Hepatocyte (in vitro differentiated cells): Measurements from ENCODE around the gene PTPN3. TPM values are rescaled to one million over a fixed set of nuclear protein-coding genes. Genes with fewer than 3 reads are reported as not detected.

Experiments used
- DNase-seq: peaks from one replicate; pipeline ENCODE4 v3.0.0-alpha.2; 2016; ENCODE audit warnings: low spot score
- H2AFZ ChIP-seq: fragments of 200-600 bp; sonication (generic); 2 replicates; pipeline ENCODE4 v1.6.0; 2016; ENCODE audit warnings: antibody characterized with exemption, mild to moderate bottlenecking
- H3K27ac ChIP-seq: fragments of 200-600 bp; sonication (generic); 2 replicates; pipeline ENCODE4 v1.5.1; 2016; ENCODE audit warnings: mild to moderate bottlenecking
- H3K27me3 ChIP-seq: fragments of 200-600 bp; sonication (generic); 2 replicates; pipeline ENCODE4 v1.6.1; 2016
- H3K36me3 ChIP-seq: fragments of 200-600 bp; sonication (generic); replicated peaks from 2 replicates; pipeline ENCODE4 v1.5.1; 2016; ENCODE audit warnings: low read depth; ENCODE audit not compliant: insufficient read depth
- H3K4me1 ChIP-seq: fragments of 200-600 bp; sonication (generic); 2 replicates; pipeline ENCODE4 v1.5.1; 2016; ENCODE audit warnings: mild to moderate bottlenecking, moderate library complexity; ENCODE audit not compliant: insufficient read depth
- H3K4me2 ChIP-seq: fragments of 200-600 bp; sonication (generic); 2 replicates; pipeline ENCODE4 v1.6.0; 2016
- H3K4me3 ChIP-seq: fragments of 200-600 bp; sonication (generic); 2 replicates; pipeline ENCODE4 v1.5.1; 2016; ENCODE audit warnings: mild to moderate bottlenecking
- H3K79me2 ChIP-seq: fragments of 200-600 bp; sonication (generic); 2 replicates; pipeline ENCODE4 v1.6.0; 2017; ENCODE audit warnings: mild to moderate bottlenecking
- H3K9me2 ChIP-seq: fragments of 200-600 bp; sonication (generic); replicated peaks from 2 replicates; pipeline ENCODE4 v1.6.0; 2017; ENCODE audit warnings: mild to moderate bottlenecking; ENCODE audit not compliant: insufficient read depth
- H3K9me3 ChIP-seq: fragments of 200-600 bp; sonication (generic); 2 replicates; pipeline ENCODE4 v1.5.1; 2016; ENCODE audit warnings: low read depth, mild to moderate bottlenecking
- H4K20me1 ChIP-seq: fragments of 200-600 bp; sonication (generic); 2 replicates; pipeline ENCODE4 v1.6.0; 2016; ENCODE audit warnings: mild to moderate bottlenecking; ENCODE audit not compliant: insufficient read depth, poor library complexity, severe bottlenecking
- CTCF ChIP-seq: fragments of 200-600 bp; sonication (generic); IDR thresholded peaks from 2 replicates; pipeline ENCODE4 v1.5.1; 2016; ENCODE audit warnings: antibody characterized with exemption, mild to moderate bottlenecking; ENCODE audit not compliant: poor library complexity
- EZH2 ChIP-seq: fragments of 200-600 bp; sonication (generic); IDR thresholded peaks from 2 replicates; pipeline ENCODE4 v1.6.1; 2016; ENCODE audit warnings: antibody characterized with exemption, mild to moderate bottlenecking, borderline replicate concordance
- EZH2phosphoT487 ChIP-seq: fragments of 200-600 bp; sonication (generic); IDR thresholded peaks from one replicate; pipeline ENCODE4 v1.6.1; 2018; ENCODE audit warnings: antibody characterized with exemption, mild to moderate bottlenecking, low read depth, moderate library complexity; ENCODE audit not compliant: unreplicated experiment, severe bottlenecking
- WGBS: methylation state at CpG from one replicate; pipeline ENCODE4 v1.1.6; 2016; ENCODE audit warnings: low lambda C conversion rate; ENCODE audit errors: missing lambda C conversion rate; 5-methylcytosine and 5-hydroxymethylcytosine counted together
- polyA plus RNA-seq: library from polyadenylated mRNA; unstranded; fragments of >200 nt; fragmentation: Nextera tagmentation; extraction: Ambion mirVana; gene quantifications from 2 replicates; pipeline ENCODE4 v1.2.1, GENCODE V29; 2016
- total RNA-seq: library from RNA; depleted of rRNA; stranded (reverse); fragments of >200 nt; gene quantifications from 2 replicates; pipeline ENCODE4 v1.2.3, GENCODE V29; 2014

The PTPN3 gene
- total and polyA plus RNA-seq, 2 experiments from 2014 or later = 4.4 to 12.1 TPM

- no peak overlapping the region for H3K27ac ChIP-seq
- no peaks in the 10 kb centered on the region for H4K20me1 ChIP-seq
- no peak overlapping the region for H2AFZ ChIP-seq
- no peak overlapping the region for H3K4me2 ChIP-seq
- H3K27me3 ChIP-seq = no peaks in the 10 kb centered on the region
- no peaks in the 10 kb centered on the region for H3K4me1 ChIP-seq
- WGBS = 78% methylated on average over 6 of the region's 6 CpGs
- no peak for DNase-seq
- no peak overlapping the region for H3K4me3 ChIP-seq
- H3K9me2 ChIP-seq = no peaks in the 10 kb centered on the region
- H3K36me3 ChIP-seq = no peaks in the 10 kb centered on the region
- no peaks in the 10 kb centered on the region for H3K9me3 ChIP-seq
- TF ChIP-seq EZH2 = no peak
- TF ChIP-seq CTCF = no peak
- TF ChIP-seq EZH2phosphoT487 = no peak
- H3K79me2 ChIP-seq = no peaks in the 10 kb centered on the region
Measured at GRCh38 chr9:109522106-109522505, 24.0 kb upstream of the PTPN3 start.

GRCh38 chr9:109520475-109521132, 22.5 kb upstream of the PTPN3 start:
- Histone ChIP-seq H3K9me2 (no peaks in the 10 kb centered on the region), H3K4me1 (no peaks in the 10 kb centered on the region), H3K27me3 (no peaks in the 10 kb centered on the region), H3K36me3 (no peaks in the 10 kb centered on the region), H2AFZ (no peak overlapping the region), H3K9me3 (no peaks in the 10 kb centered on the region), H3K79me2 (no peaks in the 10 kb centered on the region), H3K4me3 (no peak overlapping the region), H4K20me1 (no peaks in the 10 kb centered on the region), H3K27ac (no peak overlapping the region), H3K4me2 (no peak overlapping the region)
- peak; percentile 89 for DNase-seq
- WGBS = 18% methylated on average over 11 of the region's 11 CpGs
- TF ChIP-seq CTCF (peak; percentile 89), EZH2 (no peak)

GRCh38 chr9:109519366-109519765, 21.3 kb upstream of the PTPN3 start:
- Histone ChIP-seq H3K4me1 (no peaks in the 10 kb centered on the region), H4K20me1 (no peaks in the 10 kb centered on the region), H3K9me2 (no peaks in the 10 kb centered on the region), H3K4me3 (no peak overlapping the region), H2AFZ (no peak overlapping the region), H3K9me3 (no peaks in the 10 kb centered on the region), H3K79me2 (no peaks in the 10 kb centered on the region), H3K27ac (no peak overlapping the region), H3K27me3 (no peaks in the 10 kb centered on the region), H3K4me2 (no peak overlapping the region), H3K36me3 (no peaks in the 10 kb centered on the region)
- WGBS = 86% methylated on average over 5 of the region's 5 CpGs
- TF ChIP-seq EZH2phosphoT487 = no peak
- TF ChIP-seq EZH2 = no peak
- no peak for DNase-seq

- Histone ChIP-seq H3K27me3 (no peaks in the 10 kb centered on the region), H2AFZ (no peak overlapping the region), H3K4me1 (no peaks in the 10 kb centered on the region), H3K79me2 (no peaks in the 10 kb centered on the region), H3K4me2 (no peak overlapping the region), H3K4me3 (no peak overlapping the region), H3K27ac (no peak overlapping the region), H3K36me3 (no peaks in the 10 kb centered on the region), H3K9me3 (no peaks in the 10 kb centered on the region), H4K20me1 (no peaks in the 10 kb centered on the region), H3K9me2 (no peaks in the 10 kb centered on the region)
- 77% methylated on average over 4 of the region's 4 CpGs for WGBS
- no peak for DNase-seq
- TF ChIP-seq EZH2 (no peak), EZH2phosphoT487 (no peak), CTCF (no peak)
Measured at GRCh38 chr9:109518621-109519335, 20.7 kb upstream of the PTPN3 start.
